K562 (cell line): ENCODE measurements around the gene USP4.

ENCODE experiments used
- CHD7 ChIP-seq: fragments of 200-600 bp; sonication (generic); IDR thresholded peaks from one replicate; pipeline ENCODE4 v1.6.1; 2012; ENCODE audit warnings: mild to moderate bottlenecking, low read depth, low read length, inconsistent platforms
- ERF ChIP-seq: fragments of 450-650 bp; formaldehyde crosslinking; IDR thresholded peaks from 2 replicates; pipeline ENCODE4 v1.4.0; 2020; ENCODE audit warnings: mild to moderate bottlenecking, mixed read lengths
- HNRNPH1 ChIP-seq: fragments of 200-400 bp; formaldehyde crosslinking; optimal IDR thresholded peaks from 2 replicates; pipeline ENCODE3; 2017; ENCODE audit warnings: low read depth, mild to moderate bottlenecking, low read length, moderate library complexity
- NCOA1 ChIP-seq: fragments of 450-650 bp; IDR thresholded peaks from 2 replicates; pipeline ENCODE4 v1.6.1; 2016; ENCODE audit warnings: low read depth
- NCOA2 ChIP-seq, 2 experiments: fragments of 450-650 bp; IDR thresholded peaks; 2 replicates each; pipeline ENCODE4 v1.6.1; 2018; ENCODE audit warnings: mild to moderate bottlenecking in 2 of 2, moderate library complexity in 1 of 2; ENCODE audit not compliant: partially characterized antibody in 2 of 2
- NFYB ChIP-seq: IDR thresholded peaks from 2 replicates; pipeline ENCODE4 v1.6.1; 2011; ENCODE audit warnings: mild to moderate bottlenecking, moderate library complexity; ENCODE audit not compliant: insufficient read length; ENCODE audit errors: extremely low read depth
- NR2C2 ChIP-seq, 2 experiments: fragments of 200-800 bp in 1 of 2; sonication (Bioruptor generic) in 1 of 2; sonication (generic) in 1 of 2; formaldehyde crosslinking in 1 of 2; IDR thresholded peaks; 2 replicates each; pipeline versions ENCODE4 v1.6.1 to v1.8.0; 2016 to 2022; ENCODE audit warnings: mild to moderate bottlenecking in 1 of 2, missing compliant biosample characterization in 1 of 2, missing genetic modification characterization in 1 of 2, missing genetic modification reagents in 1 of 2
- POLR2AphosphoS5 ChIP-seq: IDR thresholded peaks from 2 replicates; pipeline ENCODE4 v1.6.1; 2011; ENCODE audit warnings: mild to moderate bottlenecking, low read depth, low read length, moderate library complexity; ENCODE audit not compliant: control insufficient read depth, insufficient read depth
- SMAD4 ChIP-seq: fragments of 250-450 bp; sonication (Bioruptor Pico); conservative IDR thresholded peaks from 2 replicates; pipeline ENCODE4 v1.8.0; 2021; ENCODE audit warnings: inconsistent platforms, mild to moderate bottlenecking, moderate library complexity
- SNRNP70 ChIP-seq: fragments of 200-400 bp; formaldehyde crosslinking; optimal IDR thresholded peaks from 2 replicates; pipeline ENCODE3; 2017; ENCODE audit warnings: low read depth, low read length
- ZNF282 ChIP-seq: sonication (generic); formaldehyde crosslinking; IDR thresholded peaks from 2 replicates; pipeline ENCODE4 v1.8.1; 2023; ENCODE audit warnings: missing genetic modification reagents

- no peak for TF ChIP-seq NCOA1
- TF ChIP-seq SNRNP70, result no peak
- no peak for TF ChIP-seq ZNF282
- TF ChIP-seq SMAD4 (CRISPR knock-in tag), result no peak
- no peak for TF ChIP-seq NFYB
- no peak for TF ChIP-seq CHD7
- TF ChIP-seq ERF (CRISPR knock-in tag), result no peak
- TF ChIP-seq NR2C2 (CRISPR knock-in tag; IDR thresholded peaks at IDR 0.05), result no peak
- TF ChIP-seq NR2C2 (tag; IDR thresholded peaks at IDR 0.05), result no peak
- no peak for TF ChIP-seq HNRNPH1
- TF ChIP-seq NCOA2 (IDR thresholded peaks at IDR 0.05; ENCODE audit: partially characterized antibody in 2 of 2), result no peak
- TF ChIP-seq POLR2AphosphoS5, result no peak
Observed at GRCh38 chr3:49351521-49352011, 11.7 kb upstream of the USP4 start.
